WI38 (cell line): Measurements from ENCODE around the gene LTB.

Experiments used
- H3K4me3 ChIP-seq: 2 replicates; pipeline ENCODE4 v1.5.1; 2011; ENCODE audit warnings: low read depth, mild to moderate bottlenecking, control low read depth, low read length
- CTCF ChIP-seq: IDR thresholded peaks from 2 replicates; pipeline ENCODE4 v1.5.1; 2012; ENCODE audit warnings: low read depth, mild to moderate bottlenecking, control low read depth, low read length

Gene LTB

GRCh38 chr6:31617010-31617409 lies 34.8 kb upstream of the LTB start:
- no peak overlapping the region for H3K4me3 ChIP-seq
- TF ChIP-seq CTCF, result no peak

- no peak overlapping the region for H3K4me3 ChIP-seq
Measured at GRCh38 chr6:31615748-31616147, 33.5 kb upstream of the LTB start.

GRCh38 chr6:31614684-31615578 lies 32.7 kb upstream of the LTB start, which contains the start of gene AIF1:
TSS of gene AIF1 (plus strand) at chr6:31615234. CDS start at chr6:31615330, 96 bp downstream.
- H3K4me3 ChIP-seq, result no peak within 1 kb of the TSS
- TF ChIP-seq CTCF, result no peak

More at GRCh38 chr6:31615748-31616147, 33.5 kb upstream of the LTB start:
- TF ChIP-seq CTCF, result no peak

GRCh38 chr6:31614075-31614619 lies 31.9 kb upstream of the LTB start:
- H3K4me3 ChIP-seq, result no peak overlapping the region
- no peak for TF ChIP-seq CTCF

- H3K4me3 ChIP-seq, result no peak overlapping the region
- TF ChIP-seq CTCF, result no peak
Measured at GRCh38 chr6:31610968-31611367, 28.7 kb upstream of the LTB start.

GRCh38 chr6:31609519-31610406 lies 27.5 kb upstream of the LTB start:
- H3K4me3 ChIP-seq, result no peak overlapping the region
- TF ChIP-seq CTCF, result no peak

- no peak overlapping the region for H3K4me3 ChIP-seq
- TF ChIP-seq CTCF, result no peak
Measured at GRCh38 chr6:31607317-31607716, 25.1 kb upstream of the LTB start.
